GM12875 (cell line): ENCODE data around the gene GSG1.
"Not testable (repeated sequence)": the region's sequence is repeated elsewhere in the genome, so short reads cannot be mapped to it uniquely, and the experiment has no call there.

Experiments
- H3K4me3 ChIP-seq: one replicate; pipeline ENCODE4 v1.5.1; 2011; ENCODE audit warnings: low read depth, low read length, control low read depth
- CTCF ChIP-seq: IDR thresholded peaks from 2 replicates; pipeline ENCODE4 v1.5.1; 2011; ENCODE audit warnings: low read depth, mild to moderate bottlenecking, control low read depth, inconsistent platforms, low read length, moderate library complexity, borderline replicate concordance; ENCODE audit not compliant: insufficient read depth

Gene GSG1

GRCh38 chr12:13084898-13085640, 18.4 kb downstream of the GSG1 start:
- no peak for TF ChIP-seq CTCF
- no peak overlapping the region for H3K4me3 ChIP-seq

GRCh38 chr12:13083638-13084037, 19.8 kb downstream of the GSG1 start:
- H3K4me3 ChIP-seq: not testable (repeated sequence)

GRCh38 chr12:13082861-13083260, 20.6 kb downstream of the GSG1 start:
- TF ChIP-seq CTCF: no peak
- H3K4me3 ChIP-seq: no peak overlapping the region

DNA sequence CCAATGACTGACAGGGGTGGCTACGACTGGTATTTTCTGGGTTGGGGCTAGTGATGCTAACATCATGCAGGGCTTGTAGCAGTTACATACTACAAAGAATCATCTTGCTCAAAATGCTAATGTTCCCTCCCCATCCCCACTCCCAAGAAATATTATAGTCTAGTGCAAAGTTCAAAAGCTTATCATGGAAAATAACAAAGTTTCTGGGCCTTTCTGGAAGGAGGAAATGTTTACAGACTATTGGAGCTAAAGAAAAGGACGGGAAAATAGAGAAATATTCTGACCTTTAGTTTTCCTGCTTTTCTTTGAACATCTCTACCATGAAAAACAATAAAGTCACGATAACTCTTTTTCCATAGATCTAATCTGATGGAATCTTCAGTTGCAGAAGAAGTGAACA, 23.2 kb downstream of the GSG1 start:
- H3K4me3 ChIP-seq: no peak overlapping the region
- TF ChIP-seq CTCF: no peak

DNA sequence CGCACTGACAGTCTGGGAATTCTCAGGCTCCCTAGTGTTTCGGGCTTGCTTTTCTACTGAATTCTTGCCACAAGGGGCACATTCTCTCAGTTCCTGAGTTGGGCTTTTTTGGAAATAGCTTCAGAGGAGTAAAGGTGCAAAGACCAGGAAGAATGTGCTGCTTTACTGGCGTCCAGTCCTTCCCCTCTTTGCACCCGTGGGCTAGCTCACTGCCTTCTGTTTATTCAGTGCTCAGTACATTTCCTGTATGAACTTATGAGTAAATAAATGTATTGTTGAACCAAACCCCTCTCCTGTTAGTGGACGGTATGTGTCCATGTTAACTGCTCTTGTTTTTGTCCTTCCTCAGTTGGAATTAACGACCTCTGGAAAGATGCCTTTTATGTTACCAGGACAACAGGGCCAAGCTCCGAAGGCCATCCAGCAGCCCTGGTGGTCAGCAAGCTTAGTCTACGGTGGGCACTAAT, 24.0 kb downstream of the GSG1 start:
- no peak for TF ChIP-seq CTCF
- no peak overlapping the region for H3K4me3 ChIP-seq

- no peak overlapping the region for H3K4me3 ChIP-seq
- no peak for TF ChIP-seq CTCF
Observed at GRCh38 chr12:13075786-13076570, 27.5 kb downstream of the GSG1 start.

DNA sequence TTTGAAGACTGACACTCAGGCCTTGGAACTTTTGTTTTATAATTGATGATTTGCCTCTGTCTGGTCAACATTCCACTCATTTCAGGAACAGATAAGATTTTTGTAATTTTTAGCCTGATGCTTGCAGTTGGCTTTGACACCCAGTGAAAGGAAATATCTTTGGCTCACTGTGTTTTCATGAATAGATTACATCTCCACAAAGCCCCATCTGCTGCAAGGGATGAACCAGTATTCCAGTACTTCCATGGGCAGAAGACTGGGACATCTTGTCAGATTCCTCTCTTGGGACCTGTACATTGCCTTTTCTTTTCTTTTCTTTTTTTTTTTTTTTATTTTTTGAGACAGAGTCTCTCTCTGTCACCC, 28.4 kb downstream of the GSG1 start:
- H3K4me3 ChIP-seq: no peak overlapping the region
- TF ChIP-seq CTCF: no peak
